ENCODE results near the gene GASK1A.

- TF ChIP-seq CTCF (IDR thresholded peaks at IDR 0.05) (no peak), POLR2A (IDR thresholded peaks at IDR 0.05; ENCODE audit: low read length) (no peak), JUNB (IDR thresholded peaks at IDR 0.05) (no peak), RAD21 (conservative IDR thresholded peaks at IDR 0.05 in 1 of 2, IDR thresholded peaks at IDR 0.05 in 1 of 2) (no peak), CBX8 (IDR thresholded peaks at IDR 0.05) (no peak), USF2 (IDR thresholded peaks at IDR 0.05) (no peak), PBX3 (IDR thresholded peaks at IDR 0.05) (no peak), RFX5 (IDR thresholded peaks at IDR 0.05) (no peak), REST (IDR thresholded peaks at IDR 0.05) (no peak), ESRRA (IDR thresholded peaks at IDR 0.05; ENCODE audit: borderline replicate concordance, low read length) (no peak), MAFK (IDR thresholded peaks at IDR 0.05; ENCODE audit: partially characterized antibody) (no peak), SREBF2 (IDR thresholded peaks at IDR 0.05) (no peak)
Observed at GRCh38 chr3:43073836-43074220, 94.7 kb downstream of the GASK1A start.

Measured in A549 (cell line).